GM23338 (cell line): ENCODE results near the gene KLK7.
A peak's percentile ranks its signal among the peaks of the same experiment; 100 is the strongest.

ENCODE experiments used
- CREB1 ChIP-seq: fragments of 250-450 bp; sonication (Bioruptor Pico); IDR thresholded peaks from 2 replicates; pipeline ENCODE4 v1.5.0; 2020; ENCODE audit warnings: low read depth, mild to moderate bottlenecking, moderate library complexity
- EZH2 ChIP-seq: fragments of 200-600 bp; sonication (generic); IDR thresholded peaks from one replicate; pipeline ENCODE4 v1.8.0; 2017; ENCODE audit warnings: antibody characterized with exemption, mild to moderate bottlenecking, low read depth; ENCODE audit not compliant: unreplicated experiment
- EZH2phosphoT487 ChIP-seq: fragments of 200-600 bp; sonication (generic); IDR thresholded peaks from one replicate; pipeline ENCODE4 v1.8.1; 2018; ENCODE audit warnings: antibody characterized with exemption; ENCODE audit not compliant: unreplicated experiment
- POLR2AphosphoS5 ChIP-seq: IDR thresholded peaks from 2 replicates; pipeline ENCODE4 v1.6.1; 2016; ENCODE audit warnings: antibody characterized with exemption, low read depth
- REST ChIP-seq: IDR thresholded peaks from one replicate; pipeline ENCODE4 v1.6.1; 2018; ENCODE audit warnings: antibody characterized with exemption; ENCODE audit not compliant: unreplicated experiment
- ZNF114 ChIP-seq: fragments of 250-450 bp; sonication (Bioruptor Pico); IDR thresholded peaks from 2 replicates; pipeline ENCODE4 v1.5.0; 2020; ENCODE audit warnings: mild to moderate bottlenecking, moderate library complexity
- TF ChIP-seq, protein P1 (sequence below), 2 experiments: fragments of 200-600 bp in 1 of 2; sonication (generic) in 1 of 2; conservative IDR thresholded peaks; 2 replicates each; pipeline versions ENCODE4 v1.5.1 to v1.6.1; 2016 to 2017; ENCODE audit warnings: antibody characterized with exemption in 2 of 2, low read depth in 2 of 2, mild to moderate bottlenecking in 2 of 2, moderate library complexity in 1 of 2

- no peak for TF ChIP-seq CREB1 (CRISPR knock-in tag)
- TF ChIP-seq, protein P1, sequence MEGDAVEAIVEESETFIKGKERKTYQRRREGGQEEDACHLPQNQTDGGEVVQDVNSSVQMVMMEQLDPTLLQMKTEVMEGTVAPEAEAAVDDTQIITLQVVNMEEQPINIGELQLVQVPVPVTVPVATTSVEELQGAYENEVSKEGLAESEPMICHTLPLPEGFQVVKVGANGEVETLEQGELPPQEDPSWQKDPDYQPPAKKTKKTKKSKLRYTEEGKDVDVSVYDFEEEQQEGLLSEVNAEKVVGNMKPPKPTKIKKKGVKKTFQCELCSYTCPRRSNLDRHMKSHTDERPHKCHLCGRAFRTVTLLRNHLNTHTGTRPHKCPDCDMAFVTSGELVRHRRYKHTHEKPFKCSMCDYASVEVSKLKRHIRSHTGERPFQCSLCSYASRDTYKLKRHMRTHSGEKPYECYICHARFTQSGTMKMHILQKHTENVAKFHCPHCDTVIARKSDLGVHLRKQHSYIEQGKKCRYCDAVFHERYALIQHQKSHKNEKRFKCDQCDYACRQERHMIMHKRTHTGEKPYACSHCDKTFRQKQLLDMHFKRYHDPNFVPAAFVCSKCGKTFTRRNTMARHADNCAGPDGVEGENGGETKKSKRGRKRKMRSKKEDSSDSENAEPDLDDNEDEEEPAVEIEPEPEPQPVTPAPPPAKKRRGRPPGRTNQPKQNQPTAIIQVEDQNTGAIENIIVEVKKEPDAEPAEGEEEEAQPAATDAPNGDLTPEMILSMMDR (conservative IDR thresholded peaks at IDR 0.05; ENCODE audit: low read depth in 2 of 2), result peak in 1 of 2 experiments; percentile 47; a peak in 2 of 4 replicates
- no peak for TF ChIP-seq EZH2
- TF ChIP-seq POLR2AphosphoS5, result no peak
- no peak for TF ChIP-seq REST
- TF ChIP-seq EZH2phosphoT487, result no peak
- no peak for TF ChIP-seq ZNF114 (CRISPR knock-in tag)
Measured at GRCh38 chr19:50967929-50968715, 15.6 kb downstream of the KLK7 start.
